ENCODE data around the gene WNT8B.

Gene WNT8B

GRCh38 chr10:100519311-100520051, 56.7 kb downstream of the WNT8B start, which contains the start of gene SEC31B:
Gene SEC31B (minus strand): TSS chr10:100519861. CDS start chr10:100516952, 2,909 bp downstream.
- DNase-seq: peak; percentile 28

- no peak for DNase-seq
Measured at GRCh38 chr10:100520811-100521210, 58.0 kb downstream of the WNT8B start.

GRCh38 chr10:100522107-100522801, 59.4 kb downstream of the WNT8B start:
- DNase-seq: no peak

- no peak for DNase-seq
Measured at GRCh38 chr10:100522945-100523344, 60.1 kb downstream of the WNT8B start.

GRCh38 chr10:100524206-100524605, 61.4 kb downstream of the WNT8B start:
- DNase-seq: no peak

- DNase-seq: no peak
Measured at GRCh38 chr10:100524638-100525037, 61.8 kb downstream of the WNT8B start.

GRCh38 chr10:100528123-100528886, 65.5 kb downstream of the WNT8B start:
- DNase-seq: no peak

- DNase-seq: no peak
Measured at GRCh38 chr10:100528921-100529474, 66.2 kb downstream of the WNT8B start.

GRCh38 chr10:100529475-100530298, 66.9 kb downstream of the WNT8B start, which contains the start of gene NDUFB8:
Gene NDUFB8 (minus strand): TSS chr10:100529871. CDS start chr10:100529851, 20 bp downstream.
- DNase-seq: peak; percentile 31

- no peak for DNase-seq
Measured at GRCh38 chr10:100531761-100532160, 69.0 kb downstream of the WNT8B start.
